IMR-90 (cell line): Measurements from ENCODE around the gene PAPPA. TPM values are rescaled to one million over a fixed set of nuclear protein-coding genes. Genes with fewer than 3 reads are reported as not detected.

Source experiments
- ATAC-seq: fragments of 200-7000 bp; cut with Tn5 transposase; 2 replicates; pipeline ENCODE4 v1.9.1; 2020; ENCODE audit warnings: low read depth, mild to moderate bottlenecking, moderate library complexity
- BruUV-seq: library from RNA; stranded (reverse); fragments of 400-500 nt; replicated peaks from 2 replicates; lab custom pipeline; 2021; lab: Mats Ljungman, UMichigan
- CTCF ChIA-PET: fragments of 300-600 bp; formaldehyde crosslinking; extraction: SDS; loops from one replicate; lab custom pipeline; 2021; ENCODE audit warnings: antibody characterized with exemption; lab: Yijun Ruan, JAX
- POLR2A ChIA-PET: fragments of 300-600 bp; sonication (Branson Sonifier 250); formaldehyde crosslinking; loops from one replicate; lab custom pipeline; 2022; ENCODE audit warnings: antibody characterized with exemption; ENCODE audit not compliant: unreplicated experiment; lab: Charles Lee
- DNase-seq: peaks from one replicate; pipeline ENCODE4 v3.0.0; 2013
- H2AFZ ChIP-seq: replicated peaks from 2 replicates; pipeline ENCODE3; 2013; ENCODE audit warnings: low read length, mild to moderate bottlenecking; ENCODE audit not compliant: poor library complexity
- H2AK5ac ChIP-seq: 2 replicates; pipeline ENCODE4 v1.6.1; 2013; ENCODE audit warnings: low read depth, low read length, inconsistent platforms
- H2AK9ac ChIP-seq: replicated peaks from 2 replicates; pipeline ENCODE3; 2013; ENCODE audit warnings: mild to moderate bottlenecking, low read depth, low read length, moderate library complexity; ENCODE audit not compliant: poor library complexity
- H2BK120ac ChIP-seq: 2 replicates; pipeline ENCODE4 v1.6.1; 2013; ENCODE audit warnings: low read depth, low read length, inconsistent platforms
- H2BK15ac ChIP-seq: 3 replicates; pipeline ENCODE4 v1.6.1; 2013; ENCODE audit warnings: low read depth, low read length, inconsistent platforms
- H2BK20ac ChIP-seq: 2 replicates; pipeline ENCODE4 v1.6.1; 2013; ENCODE audit warnings: low read depth, mild to moderate bottlenecking, inconsistent platforms, low read length, moderate library complexity
- H2BK5ac ChIP-seq: 2 replicates; pipeline ENCODE4 v1.6.1; 2013; ENCODE audit warnings: mild to moderate bottlenecking, low read depth, low read length, inconsistent platforms; ENCODE audit not compliant: poor library complexity, severe bottlenecking
- H3K14ac ChIP-seq: replicated peaks from 2 replicates; pipeline ENCODE4 v1.6.1; 2013; ENCODE audit warnings: low read depth, low read length, inconsistent platforms
- H3K18ac ChIP-seq: 2 replicates; pipeline ENCODE4 v1.6.1; 2013; ENCODE audit warnings: low read depth, low read length, control low read depth
- H3K23ac ChIP-seq: 2 replicates; pipeline ENCODE4 v1.6.1; 2013; ENCODE audit warnings: low read depth, low read length, inconsistent platforms
- H3K27ac ChIP-seq: 2 replicates; pipeline ENCODE4 v1.5.1; 2013; ENCODE audit warnings: mild to moderate bottlenecking, control low read depth, low read length; ENCODE audit not compliant: insufficient read depth
- H3K27me3 ChIP-seq: 2 replicates; pipeline ENCODE4 v1.6.1; 2013; ENCODE audit warnings: low read length; ENCODE audit not compliant: control insufficient read depth, insufficient read depth
- H3K36me3 ChIP-seq: 2 replicates; pipeline ENCODE4 v1.6.1; 2013; ENCODE audit warnings: low read length, mixed read lengths; ENCODE audit not compliant: control insufficient read depth, insufficient read depth
- H3K4ac ChIP-seq: 2 replicates; pipeline ENCODE4 v1.6.1; 2013; ENCODE audit warnings: low read depth, low read length, inconsistent platforms
- H3K4me1 ChIP-seq: 2 replicates; pipeline ENCODE4 v1.6.1; 2013; ENCODE audit warnings: low read length, mixed read lengths; ENCODE audit not compliant: control insufficient read depth, insufficient read depth
- H3K4me2 ChIP-seq: 2 replicates; pipeline ENCODE4 v1.6.1; 2013; ENCODE audit warnings: low read depth, mild to moderate bottlenecking, control low read depth, low read length, moderate library complexity
- H3K4me3 ChIP-seq: 2 replicates; pipeline ENCODE4 v1.5.1; 2013; ENCODE audit warnings: low read depth, mild to moderate bottlenecking, control low read depth, low read length, moderate library complexity; ENCODE audit not compliant: insufficient read depth
- H3K56ac ChIP-seq: 2 replicates; pipeline ENCODE4 v1.6.1; 2013; ENCODE audit warnings: low read length, inconsistent platforms; ENCODE audit not compliant: insufficient read depth; ENCODE audit errors: extremely low read depth
- H3K79me1 ChIP-seq, 2 experiments: 2 replicates each; pipeline ENCODE4 v1.6.1; 2013; ENCODE audit warnings: low read length in 2 of 2, inconsistent platforms in 1 of 2, low read depth in 1 of 2
- H3K9ac ChIP-seq: 2 replicates; pipeline ENCODE4 v1.6.1; 2013; ENCODE audit warnings: low read depth, low read length, control low read depth
- H3K9me1 ChIP-seq: 2 replicates; pipeline ENCODE4 v1.6.1; 2013; ENCODE audit warnings: low read length, inconsistent platforms; ENCODE audit not compliant: insufficient read depth
- H3K9me3 ChIP-seq: 2 replicates; pipeline ENCODE4 v1.6.1; 2013; ENCODE audit warnings: low read length; ENCODE audit not compliant: control insufficient read depth, insufficient read depth
- H4K20me1 ChIP-seq: 2 replicates; pipeline ENCODE4 v1.6.1; 2013; ENCODE audit warnings: low read length, inconsistent platforms; ENCODE audit not compliant: insufficient read depth
- H4K5ac ChIP-seq: 2 replicates; pipeline ENCODE4 v1.6.1; 2013; ENCODE audit warnings: mild to moderate bottlenecking, low read depth, low read length, control low read depth
- H4K8ac ChIP-seq, 2 experiments: 2 replicates each; pipeline ENCODE4 v1.6.1; 2013; ENCODE audit warnings: low read depth in 2 of 2, low read length in 2 of 2, control low read depth in 1 of 2, inconsistent platforms in 1 of 2
- H4K91ac ChIP-seq: 2 replicates; pipeline ENCODE4 v1.6.1; 2013; ENCODE audit warnings: low read depth, low read length, inconsistent platforms; ENCODE audit not compliant: insufficient read depth
- FOS ChIP-seq: fragments of 150-350 bp; IDR thresholded peaks from 2 replicates; pipeline ENCODE4 v1.6.1; 2016; ENCODE audit warnings: low read depth, low read length
- NFE2L2 ChIP-seq: fragments of 150-350 bp; IDR thresholded peaks from 2 replicates; pipeline ENCODE4 v1.6.1; 2016; ENCODE audit warnings: low read depth, mild to moderate bottlenecking, low read length
- RFX5 ChIP-seq: IDR thresholded peaks from 2 replicates; pipeline ENCODE4 v1.8.0; 2012; ENCODE audit warnings: low read depth, mild to moderate bottlenecking, low read length, moderate library complexity
- WGBS, 2 experiments: methylation state at CpG; one replicate each; pipeline versions ENCODE4 v1.1.5 to v1.1.7; 2013; ENCODE audit warnings: missing lambda C conversion rate in 2 of 2; ENCODE audit not compliant: insufficient read length in 1 of 2; ENCODE audit errors: extremely low coverage in 2 of 2; 5-methylcytosine and 5-hydroxymethylcytosine counted together
- dilution Hi-C: fragments of 300-500 bp; cut with HindIII; formaldehyde crosslinking; loops from one replicate; pipeline ENCODE4 v1.14.3; 2018; ENCODE audit warnings: low sequenced_read_pairs; ENCODE audit not compliant: unreplicated experiment
- in situ Hi-C: fragments of 300-500 bp; cut with MboI; formaldehyde crosslinking; loops from 3 replicates; pipeline ENCODE4 v1.14.3; 2019; ENCODE audit warnings: low sequenced_read_pairs, inconsistent platforms, mixed read lengths
- intact Hi-C: fragments of 100-400 bp; cut with micrococcal nuclease; formaldehyde crosslinking; loops from 2 replicates; pipeline ENCODE4 v1.10.0; 2022
- polyA plus RNA-seq, 3 experiments: library from polyadenylated mRNA; depleted of rRNA; stranded (reverse); fragments of >200 nt; gene quantifications; 2 replicates each; pipeline ENCODE4 v1.2.3, GENCODE V29; 2012; ENCODE audit warnings: low replicate concordance in 1 of 3
- total RNA-seq: library from RNA; depleted of rRNA; stranded (reverse); fragments of >200 nt; gene quantifications from 2 replicates; pipeline ENCODE4 v1.2.3, GENCODE V29; 2012

The PAPPA gene
- total and polyA plus RNA-seq, 2 of the 4 experiments (the other 2 are of a cell fraction): 8.3 to 12.4 TPM

- H4K91ac ChIP-seq: no peak overlapping the region
- TF ChIP-seq NFE2L2 (no peak), FOS (0 out of 2 replicates have a peak, but pooled peaks have one; percentile 19), RFX5 (no peak)
- DNase-seq: peak; percentile 47
- no peak overlapping the region for H2BK15ac ChIP-seq
- no peak overlapping the region for H3K14ac ChIP-seq
- H3K4me3 ChIP-seq: no peak overlapping the region
- no peak overlapping the region for H3K18ac ChIP-seq
- in situ Hi-C loops: no loop called here
- no peak overlapping the region for H2BK20ac ChIP-seq
- CTCF ChIA-PET: no interaction called here
- no peak overlapping the region for H3K4ac ChIP-seq
- peak; percentile 21; the same call in 1 of the 2 replicates for ATAC-seq
- H4K8ac ChIP-seq: no peak overlapping the region
- no peak overlapping the region for H3K56ac ChIP-seq
- no peak overlapping the region for H3K4me2 ChIP-seq
- no peak overlapping the region for H2BK5ac ChIP-seq
- H2AK9ac ChIP-seq: no peak overlapping the region
- intact Hi-C loops: no loop called here
- peaks cover 10% of the 10 kb centered on the region for H3K4me1 ChIP-seq
- no CpG with 5 or more reads among the region's 1 CpG for WGBS, 2 experiments
- H3K23ac ChIP-seq: no peak overlapping the region
- H3K79me1 ChIP-seq: peaks cover 33 to 57% of the 10 kb centered on the region in 2 experiments
- POLR2A ChIA-PET: no interaction called here
- no peaks in the 10 kb centered on the region for H3K9me3 ChIP-seq
- no peak overlapping the region for H3K9ac ChIP-seq
- no peaks in the 10 kb centered on the region for H3K27me3 ChIP-seq
- peaks cover 32% of the 10 kb centered on the region for H3K36me3 ChIP-seq
- H2AFZ ChIP-seq: no peak overlapping the region
- dilution Hi-C loops: no loop called here
- BruUV-seq: no TSS peak
- peaks cover 9% of the 10 kb centered on the region; the same call in 1 of the 2 replicates for H3K9me1 ChIP-seq
- no peak overlapping the region for H3K27ac ChIP-seq
- no peak overlapping the region for H2AK5ac ChIP-seq
- peaks cover 57% of the 10 kb centered on the region; the same call in 1 of the 2 replicates for H4K20me1 ChIP-seq
- no peak overlapping the region for H4K5ac ChIP-seq
- H2BK120ac ChIP-seq: no peak overlapping the region
Measured at GRCh38 chr9:116175614-116176013, 22.0 kb downstream of the PAPPA start.
